GM10266 (cell line): ENCODE results near the gene RPS21.

Experiments
- DNase-seq: peaks from one replicate; pipeline ENCODE4 v3.0.0; 2012; ENCODE audit errors: extremely low spot score
- CTCF ChIP-seq: IDR thresholded peaks from 2 replicates; pipeline ENCODE4 v1.5.1; 2012; ENCODE audit warnings: mild to moderate bottlenecking, low read depth; ENCODE audit not compliant: control insufficient read depth, insufficient read depth; ENCODE audit errors: missing control alignments

RPS21 gene

GRCh38 chr20:62377615-62378178, 9.2 kb upstream of the RPS21 start:
- no peak for TF ChIP-seq CTCF
- DNase-seq: no peak

DNA sequence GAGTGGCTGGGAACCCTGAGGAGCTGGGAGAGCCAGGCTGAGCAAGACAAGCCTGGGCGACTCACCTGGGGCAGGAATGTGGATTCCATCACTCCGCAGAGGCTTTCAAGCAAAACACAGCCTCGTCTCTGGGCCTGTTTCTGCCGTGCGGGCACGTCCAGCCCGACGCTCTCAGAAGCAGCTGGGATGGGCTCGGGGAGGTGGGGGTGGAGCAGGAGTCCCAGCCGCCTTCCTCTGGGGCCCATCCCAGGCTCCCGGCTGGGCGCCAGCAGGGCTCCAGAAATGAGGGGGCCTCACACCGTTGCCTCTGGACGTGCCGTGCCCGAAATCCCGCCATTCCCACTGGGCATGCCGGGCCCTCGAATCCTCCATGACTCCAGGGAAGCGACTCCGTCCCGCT, 8.7 kb upstream of the RPS21 start:
- no peak for TF ChIP-seq CTCF
- no peak for DNase-seq

DNA sequence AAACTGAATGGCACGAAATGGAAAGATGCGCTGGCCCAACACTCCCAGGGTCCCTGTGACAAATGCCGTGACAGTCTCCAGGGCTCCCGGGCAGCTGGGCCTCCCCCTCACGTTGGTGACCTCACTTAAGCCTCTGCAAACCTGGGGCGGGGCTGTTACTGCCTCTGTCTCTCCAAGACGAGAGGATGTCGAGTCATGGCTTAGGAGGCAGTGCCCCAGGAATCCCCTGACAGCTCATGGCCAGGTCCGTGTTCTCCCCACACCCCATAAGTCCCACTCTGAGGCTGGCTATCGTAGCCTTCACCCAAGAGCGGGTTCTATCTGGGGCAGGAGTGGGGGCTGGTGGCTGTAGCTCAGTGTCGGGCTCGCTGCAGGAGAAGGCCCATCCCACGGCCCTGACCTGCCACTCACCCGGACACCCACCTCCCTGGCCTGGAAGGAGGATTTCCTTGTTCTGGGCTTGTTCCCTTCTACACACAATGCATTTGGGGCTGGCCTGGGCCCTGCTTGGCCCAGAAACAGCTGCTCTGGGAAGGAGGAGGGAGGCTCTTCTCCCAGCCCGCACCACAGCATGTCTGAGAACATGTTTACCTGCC, 5.6 kb upstream of the RPS21 start:
- no peak for TF ChIP-seq CTCF
- DNase-seq: no peak

DNA sequence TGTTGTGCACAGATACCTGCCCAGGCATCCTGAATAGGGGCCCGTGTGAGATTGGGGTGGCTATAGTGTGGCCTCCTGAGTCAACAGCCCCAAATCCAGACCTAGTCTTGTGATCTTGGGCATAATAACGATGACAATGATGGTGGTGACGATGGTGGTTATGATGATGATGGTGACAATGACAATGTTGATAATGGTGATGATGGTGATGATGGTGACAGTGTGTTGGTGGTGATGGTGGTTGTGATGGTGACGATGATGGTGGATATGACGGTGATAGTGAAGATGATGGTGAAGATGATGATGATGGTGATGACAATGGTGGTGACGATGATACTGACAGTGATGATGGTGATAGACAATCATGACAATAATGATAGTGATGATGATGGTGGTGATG, 5.1 kb upstream of the RPS21 start:
- no peak for TF ChIP-seq CTCF
- no peak for DNase-seq

DNA sequence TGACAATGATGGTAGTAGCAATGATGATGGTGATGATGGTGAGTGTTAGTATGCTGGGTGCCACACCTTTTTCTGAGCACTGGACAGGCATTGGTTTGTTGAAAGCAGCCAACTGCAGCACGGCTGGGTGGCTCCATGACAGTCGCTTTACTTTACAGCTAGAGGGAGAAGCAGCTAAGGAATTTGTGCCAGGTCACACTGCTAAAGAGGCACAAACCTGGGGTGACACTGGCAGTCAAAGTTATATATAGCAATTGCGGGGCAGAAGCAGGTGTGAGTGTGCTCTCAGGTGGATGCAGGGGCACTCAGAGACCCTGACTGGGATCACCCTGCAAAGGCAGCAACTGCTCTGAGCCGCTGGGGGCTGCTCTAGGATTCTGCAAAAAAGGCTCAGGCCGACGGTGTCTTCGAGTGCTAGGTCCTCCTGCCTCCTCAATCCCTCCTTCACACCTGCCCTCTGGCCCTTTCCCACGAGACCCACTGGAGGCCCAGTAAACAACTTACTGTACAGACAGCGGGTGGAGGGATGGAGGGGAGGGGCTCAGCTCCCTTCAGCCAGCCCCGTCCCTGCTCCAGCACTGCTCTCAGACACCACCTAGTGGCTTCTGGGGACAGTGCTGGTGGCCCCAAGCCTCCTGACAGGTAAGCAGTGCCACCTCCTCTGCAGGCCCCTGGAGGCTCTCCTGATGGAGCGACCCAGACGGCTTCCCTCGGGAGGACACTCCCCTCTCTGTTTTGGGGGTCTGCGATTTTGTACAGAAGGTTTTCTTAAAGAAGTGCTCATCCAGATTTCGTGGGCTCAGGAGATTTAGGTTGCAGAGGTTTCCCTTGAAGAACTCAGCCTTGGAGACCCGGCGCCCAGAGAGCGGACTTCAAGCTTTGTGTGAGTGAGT, 4.4 kb upstream of the RPS21 start:
- DNase-seq: peak; percentile 86
- peak; percentile 95 for TF ChIP-seq CTCF

GRCh38 chr20:62387219-62387913, 463 bp downstream of the RPS21 start:
- no peak for TF ChIP-seq CTCF
- DNase-seq: no peak
